Measurements from ENCODE around the gene BPI.

BPI gene

GRCh38 chr20:38339997-38340396, 36.0 kb downstream of the BPI start:
- H3K4me1 ChIP-seq, result no peaks in the 10 kb centered on the region
- no peak overlapping the region for H3K9ac ChIP-seq
- no peaks in the 10 kb centered on the region for H3K9me3 ChIP-seq (ENCODE audit: control insufficient read depth, low read length)
- H3K27ac ChIP-seq, result no peak overlapping the region
- peaks cover 4% of the 10 kb centered on the region for H3K27me3 ChIP-seq (ENCODE audit: control insufficient read depth, insufficient read depth, low read length)
- H2AFZ ChIP-seq, result no peak overlapping the region
- TF ChIP-seq CTCF (IDR thresholded peaks at IDR 0.05), result no peak
- H3K36me3 ChIP-seq (ENCODE audit: control insufficient read depth, insufficient read depth, low read length), result no peaks in the 10 kb centered on the region
- no peak overlapping the region for H3K4me2 ChIP-seq (ENCODE audit: low read length)
- no peaks in the 10 kb centered on the region for H3K79me2 ChIP-seq
- no peak overlapping the region for H3K4me3 ChIP-seq (ENCODE audit: low read depth, low read length)

DNA sequence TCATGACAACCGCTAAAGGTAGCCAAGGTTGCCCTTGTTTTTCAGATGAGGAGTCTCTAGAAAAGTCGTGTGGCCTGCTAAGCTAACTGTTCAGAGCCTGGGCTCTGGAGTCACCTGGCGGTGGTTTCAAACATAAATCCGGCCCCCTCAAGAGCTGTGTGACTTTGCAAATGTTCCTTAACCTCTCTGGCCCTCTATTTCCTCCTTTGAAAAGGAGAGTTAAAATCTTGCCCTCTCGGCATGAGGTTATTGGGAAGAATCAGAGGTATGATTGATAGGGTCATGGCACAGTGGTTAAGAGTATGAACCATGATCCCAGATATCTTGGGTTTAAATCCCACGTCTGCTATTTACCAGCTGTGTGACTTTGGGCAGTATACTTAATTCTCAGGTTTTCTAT, 36.7 kb downstream of the BPI start:
- Histone ChIP-seq H3K4me2 (ENCODE audit: low read length) (no peak overlapping the region), H3K27ac (no peak overlapping the region), H3K9ac (no peak overlapping the region), H3K79me2 (no peaks in the 10 kb centered on the region), H3K4me1 (no peaks in the 10 kb centered on the region), H2AFZ (no peak overlapping the region), H3K27me3 (ENCODE audit: control insufficient read depth, insufficient read depth, low read length) (peaks cover 4% of the 10 kb centered on the region), H3K36me3 (ENCODE audit: control insufficient read depth, insufficient read depth, low read length) (no peaks in the 10 kb centered on the region), H3K4me3 (ENCODE audit: low read depth, low read length) (no peak overlapping the region), H3K9me3 (ENCODE audit: control insufficient read depth, low read length) (no peaks in the 10 kb centered on the region)
- TF ChIP-seq CTCF (IDR thresholded peaks at IDR 0.05), result no peak

GRCh38 chr20:38342216-38342615, 38.3 kb downstream of the BPI start:
- no peaks in the 10 kb centered on the region for H3K4me1 ChIP-seq
- peak overlapping the region; percentile 14 for H2AFZ ChIP-seq
- H3K79me2 ChIP-seq, result no peaks in the 10 kb centered on the region
- H3K9me3 ChIP-seq (ENCODE audit: control insufficient read depth, low read length), result no peaks in the 10 kb centered on the region
- H3K4me3 ChIP-seq (ENCODE audit: low read depth, low read length), result no peak overlapping the region
- no peak for TF ChIP-seq CTCF (IDR thresholded peaks at IDR 0.05)
- peaks cover 4% of the 10 kb centered on the region for H3K27me3 ChIP-seq (ENCODE audit: control insufficient read depth, insufficient read depth, low read length)
- no peak overlapping the region for H3K9ac ChIP-seq
- H3K27ac ChIP-seq, result no peak overlapping the region
- H3K4me2 ChIP-seq (ENCODE audit: low read length), result no peak overlapping the region
- no peaks in the 10 kb centered on the region for H3K36me3 ChIP-seq (ENCODE audit: control insufficient read depth, insufficient read depth, low read length)

GRCh38 chr20:38342713-38343310, 38.9 kb downstream of the BPI start:
- no peak overlapping the region for H2AFZ ChIP-seq
- no peaks in the 10 kb centered on the region for H3K4me1 ChIP-seq
- no peaks in the 10 kb centered on the region for H3K9me3 ChIP-seq (ENCODE audit: control insufficient read depth, low read length)
- no peak overlapping the region for H3K4me2 ChIP-seq (ENCODE audit: low read length)
- no peaks in the 10 kb centered on the region for H3K36me3 ChIP-seq (ENCODE audit: control insufficient read depth, insufficient read depth, low read length)
- no peak overlapping the region for H3K27ac ChIP-seq
- no peak overlapping the region for H3K9ac ChIP-seq
- no peak for TF ChIP-seq CTCF (IDR thresholded peaks at IDR 0.05)
- peaks cover 2% of the 10 kb centered on the region for H3K27me3 ChIP-seq (ENCODE audit: control insufficient read depth, insufficient read depth, low read length)
- H3K79me2 ChIP-seq, result no peaks in the 10 kb centered on the region
- no peak overlapping the region for H3K4me3 ChIP-seq (ENCODE audit: low read depth, low read length)
